Activated T-cell treated with anti-CD3 and anti-CD28 coated beads, Interleukin-2, amount 50 U/mL, for 48 hours (primary cell): ENCODE results near the gene TRIM38.
"Not testable (repeated sequence)": the region's sequence is repeated elsewhere in the genome, so short reads cannot be mapped to it uniquely, and the experiment has no call there.

Source experiments
- DNase-seq, 2 experiments: peaks; one replicate each; pipeline ENCODE4 v3.0.0-alpha.2; 2020

The TRIM38 gene

GRCh38 chr6:26009817-26010216 lies 47.2 kb downstream of the TRIM38 start:
- no peak for DNase-seq

GRCh38 chr6:26012061-26012460 lies 49.5 kb downstream of the TRIM38 start:
- no peak for DNase-seq

- DNase-seq, result not testable (repeated sequence)
Measured at GRCh38 chr6:26014386-26014785, 51.8 kb downstream of the TRIM38 start.

- DNase-seq, result no peak
Measured at GRCh38 chr6:26016245-26016962, 53.8 kb downstream of the TRIM38 start.

GRCh38 chr6:26016963-26017631 lies 54.5 kb downstream of the TRIM38 start:
- DNase-seq, result no peak

- peak; percentile 90 to 92 for DNase-seq
Measured at GRCh38 chr6:26017632-26017966, 55.0 kb downstream of the TRIM38 start.

- no peak for DNase-seq
Measured at GRCh38 chr6:26019261-26019830, 56.7 kb downstream of the TRIM38 start.

GRCh38 chr6:26019967-26020328 lies 57.3 kb downstream of the TRIM38 start:
- peak in 1 of 2 experiments; percentile 29 for DNase-seq

- peak; percentile 84 to 86 for DNase-seq
Measured at GRCh38 chr6:26020329-26021000, 57.9 kb downstream of the TRIM38 start.

- peak; percentile 81 to 82 for DNase-seq
Measured at GRCh38 chr6:26021001-26021349, 58.4 kb downstream of the TRIM38 start.

- peak; percentile 92 for DNase-seq
Measured at GRCh38 chr6:26021350-26022131, 58.9 kb downstream of the TRIM38 start.

- peak in 1 of 2 experiments; percentile 47 for DNase-seq
Measured at GRCh38 chr6:26022132-26022472, 59.5 kb downstream of the TRIM38 start.

- DNase-seq, result no peak
Measured at GRCh38 chr6:26022737-26023136, 60.1 kb downstream of the TRIM38 start.

- no peak for DNase-seq
Measured at GRCh38 chr6:26024651-26025046, 62.0 kb downstream of the TRIM38 start.

- no peak for DNase-seq
Measured at GRCh38 chr6:26025047-26025893, 62.7 kb downstream of the TRIM38 start.

GRCh38 chr6:26025894-26026832 lies 63.6 kb downstream of the TRIM38 start:
- DNase-seq, result peak; percentile 93

GRCh38 chr6:26026833-26027490 lies 64.4 kb downstream of the TRIM38 start:
- peak; percentile 96 to 97 for DNase-seq

GRCh38 chr6:26027491-26028211 lies 65.0 kb downstream of the TRIM38 start:
- DNase-seq, result no peak

GRCh38 chr6:26028212-26028745 lies 65.7 kb downstream of the TRIM38 start:
- no peak for DNase-seq
